GM21526 (cell line): ENCODE measurements around the gene PRR29.
A peak's percentile ranks its signal among the peaks of the same experiment; 100 is the strongest.
"Not testable (repeated sequence)": the region's sequence is repeated elsewhere in the genome, so short reads cannot be mapped to it uniquely, and the experiment has no call there.

ENCODE experiments used
- ATAC-seq: cut with Tn5 transposase; IDR thresholded peaks from one replicate; pipeline ENCODE4 v1.9.1; 2021; ENCODE audit warnings: moderate library complexity; ENCODE audit not compliant: unreplicated experiment, low FRiP score

Gene PRR29

DNA sequence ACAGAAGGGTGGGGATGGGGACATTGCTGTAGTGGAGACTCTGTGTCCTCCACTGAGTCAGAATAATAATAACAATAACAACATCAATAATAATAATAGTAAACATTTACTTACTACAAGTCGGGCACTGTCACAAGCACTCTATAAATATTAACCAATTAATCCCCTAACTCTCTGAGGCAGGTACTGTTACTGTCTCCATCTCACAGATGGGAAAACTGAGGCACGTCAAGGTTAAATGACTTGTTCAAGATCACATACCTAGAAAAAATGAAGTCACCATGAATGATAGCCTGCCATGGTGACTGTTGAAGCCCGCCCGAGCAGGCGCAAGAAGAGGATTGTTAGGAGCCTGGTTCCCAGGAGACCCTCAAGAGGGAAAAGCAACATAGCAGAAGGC is 10.2 kb downstream of the PRR29 start:
- ATAC-seq = no peak

DNA sequence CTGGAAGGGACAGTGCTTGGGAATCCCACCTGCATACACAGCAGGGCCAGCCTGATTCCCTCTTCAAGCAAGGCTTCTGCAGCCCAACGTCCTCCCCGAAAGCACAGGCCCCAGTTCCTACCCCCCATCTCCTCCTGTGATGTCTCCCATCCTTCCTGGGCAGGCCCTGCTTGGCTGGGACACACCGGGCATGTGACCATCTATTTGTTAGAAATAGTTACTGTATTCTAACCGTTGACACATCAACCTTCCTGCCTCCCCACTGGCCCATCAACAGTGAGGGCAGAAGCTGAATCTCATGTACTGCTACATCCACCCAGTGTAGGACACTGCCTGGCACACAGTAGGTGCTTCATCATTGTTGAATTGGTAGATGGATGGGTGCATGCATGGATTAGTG is 10.7 kb downstream of the PRR29 start:
- no peak for ATAC-seq

DNA sequence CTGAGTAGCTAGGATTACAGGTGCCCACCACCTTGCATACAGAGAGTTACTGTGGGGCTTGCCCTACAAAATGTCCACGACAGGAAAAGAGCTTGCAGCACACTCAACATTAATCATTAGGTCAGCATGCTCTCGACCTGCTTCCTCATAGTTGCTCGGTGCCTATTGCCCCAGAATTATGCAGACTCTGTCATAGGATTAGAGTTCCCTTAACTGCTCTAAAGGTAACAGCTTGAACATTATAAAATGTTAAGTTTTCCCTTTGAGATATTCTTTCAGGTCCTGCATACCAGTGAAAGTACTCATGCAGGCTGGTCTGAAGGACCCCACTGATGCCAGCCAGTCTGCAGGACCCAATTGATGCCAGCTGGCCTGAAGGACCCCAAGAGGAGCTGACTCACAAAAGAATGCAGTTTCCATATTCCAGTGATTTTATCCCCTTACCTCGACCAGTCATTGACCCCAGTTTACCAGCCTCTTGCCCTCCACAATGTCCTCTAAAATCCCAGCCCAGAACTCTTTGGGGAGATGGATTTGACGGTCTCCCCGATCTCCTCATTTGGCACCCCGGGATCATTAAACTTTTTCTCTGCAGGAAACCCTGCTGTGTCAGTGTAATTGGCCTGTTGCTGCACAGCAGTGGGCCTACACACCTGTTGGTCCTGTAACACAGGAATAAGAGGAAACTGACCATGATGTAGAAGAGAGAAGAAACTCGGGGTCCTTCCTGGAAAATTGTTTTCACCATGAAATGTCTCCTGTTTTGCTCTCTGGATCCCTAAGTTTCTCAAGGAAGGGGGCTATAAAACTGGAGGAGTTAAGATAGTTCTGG is 11.6 kb downstream of the PRR29 start:
- no peak for ATAC-seq

DNA sequence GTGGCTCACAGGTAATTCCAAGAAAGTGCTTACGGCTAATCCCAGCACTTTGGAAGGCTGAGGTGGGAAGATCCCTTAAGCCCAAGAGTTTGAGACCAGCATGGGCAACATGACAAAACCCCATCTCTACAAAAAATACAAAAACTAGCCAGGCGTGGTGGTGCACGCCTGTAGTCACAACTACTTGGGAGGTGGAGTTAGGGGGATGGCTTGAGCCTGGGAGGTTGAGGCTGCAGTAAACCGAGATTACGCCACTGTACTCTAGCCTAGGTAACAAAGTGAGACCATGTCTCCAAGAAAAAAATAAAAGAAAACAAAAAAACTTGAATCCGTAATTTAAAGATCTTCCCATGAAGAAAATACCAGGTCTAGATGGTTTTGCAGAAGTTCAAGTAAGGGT is 17.3 kb downstream of the PRR29 start:
- no peak for ATAC-seq

- ATAC-seq = no peak
Measured at GRCh38 chr17:64016231-64016784, 18.2 kb downstream of the PRR29 start.

DNA sequence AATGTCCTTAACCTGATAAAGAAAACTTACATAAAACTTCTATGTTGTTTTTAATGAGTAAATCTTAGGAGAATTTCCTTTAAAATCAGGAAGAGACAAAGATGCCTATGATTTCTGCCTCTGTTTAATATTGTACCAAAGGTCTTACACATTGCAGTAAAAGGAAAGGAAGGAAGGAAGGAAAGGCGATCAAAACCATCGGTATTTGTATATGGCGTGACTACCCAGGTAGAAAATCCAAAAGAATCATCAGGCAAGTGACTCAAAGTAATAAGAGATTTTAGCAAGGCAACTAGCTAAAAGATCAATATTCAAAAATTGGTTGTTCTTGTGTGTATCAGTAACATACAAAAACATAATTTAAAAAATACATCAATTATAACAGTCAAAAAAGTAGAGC is 18.8 kb downstream of the PRR29 start:
- ATAC-seq = no peak

DNA sequence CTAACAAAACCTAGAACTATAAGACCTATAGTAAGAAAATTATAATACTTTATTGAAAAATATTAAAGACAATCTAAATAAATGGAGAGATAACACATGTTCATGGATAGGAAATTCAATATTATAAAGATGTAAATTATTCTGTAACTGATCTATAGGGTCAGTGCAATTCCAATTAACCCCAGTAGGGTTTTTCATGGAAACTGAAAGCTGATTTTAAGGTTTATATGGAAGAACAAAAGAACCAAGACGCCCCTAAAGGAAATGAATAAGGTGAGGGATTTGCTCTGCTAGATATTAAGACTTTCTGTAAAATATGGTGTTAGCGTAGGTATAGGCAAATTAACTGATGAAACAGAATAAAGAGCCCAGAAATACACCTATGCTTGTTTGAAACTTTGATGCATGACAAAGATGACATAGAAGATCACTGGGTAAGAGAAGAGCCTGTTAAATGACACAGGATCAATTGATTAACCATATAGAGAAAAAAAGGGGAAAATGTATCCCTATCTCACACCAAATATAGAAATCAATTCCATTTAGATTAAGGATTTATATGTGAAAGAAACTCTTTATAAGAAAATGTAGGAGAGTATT is 19.3 kb downstream of the PRR29 start:
- no peak for ATAC-seq

- not testable (repeated sequence) for ATAC-seq
Measured at GRCh38 chr17:64019551-64019961, 21.4 kb downstream of the PRR29 start.

DNA sequence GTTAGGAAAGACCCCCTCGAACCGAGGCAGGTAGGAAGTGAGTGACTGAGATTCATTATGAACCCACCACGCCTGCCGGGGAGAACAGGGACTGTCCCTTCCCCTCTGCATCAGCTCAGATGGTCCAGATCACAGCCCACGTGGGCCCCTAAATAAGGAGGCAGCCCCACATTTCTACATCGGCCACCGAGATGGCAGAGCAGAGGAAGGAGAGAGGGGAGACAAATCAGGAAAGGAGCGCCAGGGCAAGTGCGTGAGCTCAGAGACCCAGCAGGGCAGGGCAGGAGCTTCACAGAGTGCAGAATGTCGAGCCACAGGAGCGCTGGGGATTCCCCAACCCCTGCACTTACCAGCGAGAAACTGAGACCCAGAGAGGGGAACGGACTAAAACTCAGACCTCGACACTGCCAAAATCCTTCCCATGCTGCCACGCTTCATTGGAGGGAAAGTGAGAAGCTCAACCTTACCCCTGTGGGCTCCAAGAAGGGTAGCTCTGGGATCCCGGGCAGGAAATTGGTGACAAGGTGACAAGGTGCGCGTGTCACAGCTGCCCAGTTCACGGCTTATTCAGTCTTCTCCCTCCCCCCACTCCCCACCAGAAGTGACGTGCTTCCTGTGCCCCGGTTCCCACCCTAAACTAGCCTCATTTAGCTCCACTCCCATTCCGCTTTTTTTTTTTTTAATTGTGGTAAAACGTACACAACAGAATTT is 22.1 kb downstream of the PRR29 start, which contains the start of gene ICAM2:
Gene ICAM2, minus strand, starts transcription at position 578 of the 711 bp plus-strand sequence. CDS start 13,942 bp downstream, outside the sequence.
- peak; percentile 52 for ATAC-seq

DNA sequence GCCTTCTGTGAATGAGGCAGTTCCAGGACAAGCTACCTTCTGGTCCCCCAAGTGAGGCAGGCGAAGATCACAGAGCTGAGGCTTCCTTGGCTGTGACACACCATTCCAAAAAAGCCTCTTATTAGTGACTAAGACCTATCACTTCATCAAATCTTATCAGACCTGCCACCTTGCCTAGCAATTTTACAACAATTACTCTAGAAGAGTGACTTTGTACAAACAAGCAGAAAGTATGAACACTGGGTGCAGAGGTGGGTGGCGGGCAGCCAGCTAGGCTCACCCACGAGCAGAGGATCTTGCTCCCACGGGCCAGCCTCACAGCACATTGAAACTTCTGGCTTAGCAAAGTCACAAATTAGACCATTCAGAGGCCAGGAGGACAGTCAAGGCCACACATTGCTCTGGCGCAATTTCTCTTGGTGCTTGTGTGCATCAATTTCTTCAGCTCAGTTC is 24.5 kb downstream of the PRR29 start:
- ATAC-seq = no peak

- no peak for ATAC-seq
Measured at GRCh38 chr17:64024215-64024654, 26.1 kb downstream of the PRR29 start.

DNA sequence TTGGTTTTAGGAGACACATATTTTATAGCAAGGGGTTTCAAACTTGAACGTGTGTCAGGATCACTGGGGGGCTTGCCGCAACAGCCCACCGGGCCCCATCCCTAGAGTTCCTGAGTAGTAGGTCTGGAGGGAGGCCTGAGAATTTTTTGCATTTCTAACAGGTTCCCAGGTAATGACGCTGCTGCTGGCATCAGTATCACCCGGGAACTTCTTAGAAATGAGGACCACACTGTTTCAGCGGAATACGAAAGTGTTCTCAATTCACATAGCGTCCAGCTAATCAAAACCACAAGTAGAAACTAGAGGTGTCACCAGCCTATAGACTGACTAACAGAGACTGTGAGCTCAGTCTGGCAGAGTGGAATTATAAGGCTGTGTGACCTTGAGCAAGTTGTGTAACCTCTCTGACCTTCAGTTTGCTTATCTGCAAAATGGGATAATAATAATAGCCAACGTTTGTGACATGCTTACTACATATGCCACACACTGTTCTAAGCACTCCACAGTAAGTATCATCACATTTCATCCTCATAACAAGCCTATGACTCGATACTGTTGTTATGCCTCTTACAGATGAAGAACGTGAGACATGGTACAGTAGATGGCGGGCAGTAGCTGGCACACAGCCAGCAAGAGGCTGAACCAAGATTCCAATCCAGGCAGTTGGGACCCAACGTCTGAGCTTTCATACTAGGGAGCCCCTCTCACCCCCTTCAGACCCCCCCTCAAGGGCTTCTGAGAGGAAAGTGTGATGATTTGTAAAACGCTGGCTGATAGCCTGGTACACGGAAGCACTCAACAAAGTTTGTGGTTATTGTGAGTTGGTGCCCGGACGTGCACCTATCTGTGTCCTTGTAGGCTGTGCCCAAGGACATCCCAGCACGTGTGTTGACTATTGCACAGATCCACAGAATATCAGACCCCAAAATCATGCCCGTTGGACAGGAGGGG is 26.9 kb downstream of the PRR29 start:
- ATAC-seq = no peak

GRCh38 chr17:64025732-64026294 is 27.7 kb downstream of the PRR29 start:
- ATAC-seq = no peak

- no peak for ATAC-seq
Measured at GRCh38 chr17:64028874-64029464, 30.8 kb downstream of the PRR29 start.

DNA sequence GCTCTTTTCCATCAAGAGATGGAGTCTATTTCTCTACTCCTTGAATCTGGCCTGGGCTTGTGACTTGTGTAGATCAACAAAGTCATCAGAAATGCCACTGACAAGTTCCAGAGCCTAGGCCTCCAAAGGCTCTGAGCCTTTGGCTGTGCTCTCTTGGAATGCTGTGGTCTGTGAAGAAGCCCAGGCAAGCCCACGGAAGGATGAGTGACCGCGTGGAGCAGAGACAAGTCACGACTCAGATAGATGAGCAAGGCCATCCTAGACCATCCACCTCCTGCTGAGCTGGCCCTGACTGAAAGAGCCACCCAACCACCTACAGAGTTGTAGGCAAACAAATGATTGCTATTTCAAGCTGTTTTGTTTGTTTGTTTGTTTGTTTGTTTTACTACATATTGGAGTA is 33.9 kb downstream of the PRR29 start:
- ATAC-seq = no peak

- no peak for ATAC-seq
Measured at GRCh38 chr17:64036198-64036922, 38.2 kb downstream of the PRR29 start.

DNA sequence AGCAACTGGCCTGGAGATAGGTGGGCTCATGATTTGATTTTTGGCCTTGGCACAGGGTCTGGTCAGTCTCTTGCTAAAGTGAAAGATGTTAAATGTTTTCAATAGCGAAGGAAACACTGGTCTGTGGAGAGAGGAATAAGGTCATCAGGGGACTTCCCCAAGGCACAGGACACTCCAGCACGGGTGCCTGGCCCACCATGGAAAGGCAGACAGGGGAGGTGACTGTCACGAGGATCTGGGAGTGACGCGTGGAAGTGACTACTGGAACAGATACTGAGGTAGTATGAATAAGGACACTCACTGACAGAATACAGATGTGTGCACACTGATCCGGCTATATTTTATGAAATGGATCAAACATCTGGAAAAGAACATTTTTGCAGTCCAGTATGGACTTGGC is 39.0 kb downstream of the PRR29 start:
- no peak for ATAC-seq

DNA sequence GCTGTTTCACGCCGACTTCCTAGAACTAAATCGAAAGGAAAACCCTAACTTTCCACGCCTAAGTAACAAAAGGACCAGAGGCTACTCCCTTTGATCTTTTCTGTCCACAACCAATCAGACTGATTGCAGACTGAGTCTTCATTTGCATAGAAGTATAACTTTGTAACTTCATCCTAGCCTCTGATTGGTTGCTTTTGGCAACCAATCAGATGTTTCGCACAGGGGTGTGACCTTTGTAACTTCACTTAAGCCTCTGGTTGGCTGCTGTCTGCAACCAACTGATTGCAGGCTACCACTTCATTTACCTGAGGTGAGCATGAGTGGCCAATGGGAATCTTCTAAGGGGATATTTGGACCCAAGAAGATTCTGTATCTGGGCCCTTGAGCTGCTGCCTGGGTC is 39.7 kb downstream of the PRR29 start:
- ATAC-seq = no peak
